Measurements from ENCODE around the gene MAPK10.

The MAPK10 gene

DNA sequence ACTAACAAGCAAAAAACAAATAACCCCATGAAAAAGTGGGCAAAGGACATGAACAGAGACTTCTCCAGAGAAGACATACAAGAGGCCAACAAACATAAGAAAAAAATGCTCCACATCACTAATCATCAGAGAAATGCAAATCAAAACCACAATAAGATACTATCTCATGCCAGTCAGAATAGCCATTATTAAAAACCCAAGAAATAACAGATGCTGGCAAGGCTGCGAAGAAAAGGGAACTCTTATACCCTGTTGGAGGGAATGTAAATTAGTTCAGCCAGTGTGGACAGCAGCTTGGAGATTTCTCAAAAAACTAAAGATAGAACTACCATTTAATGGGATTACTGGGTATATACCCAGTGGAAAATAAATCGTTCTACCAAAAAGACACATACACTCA, 79.6 kb downstream of the MAPK10 start:
- Histone ChIP-seq H3K9ac (ENCODE audit: low read depth, low read length) (no peak overlapping the region), H3K9me3 (ENCODE audit: control insufficient read depth, insufficient read depth, low read length) (no peaks in the 10 kb centered on the region), H3K4me1 (ENCODE audit: control insufficient read depth, insufficient read depth, low read length) (peaks cover 4% of the 10 kb centered on the region; the same call in 1 of the 2 replicates), H3K36me3 (ENCODE audit: control insufficient read depth, insufficient read depth, low read length) (no peaks in the 10 kb centered on the region), H3K27ac (ENCODE audit: low read depth, low read length) (no peak overlapping the region), H3K4me3 (ENCODE audit: low read depth, low read length) (no peak overlapping the region), H3K27me3 (ENCODE audit: control insufficient read depth, insufficient read depth, low read length) (no peaks in the 10 kb centered on the region)

DNA sequence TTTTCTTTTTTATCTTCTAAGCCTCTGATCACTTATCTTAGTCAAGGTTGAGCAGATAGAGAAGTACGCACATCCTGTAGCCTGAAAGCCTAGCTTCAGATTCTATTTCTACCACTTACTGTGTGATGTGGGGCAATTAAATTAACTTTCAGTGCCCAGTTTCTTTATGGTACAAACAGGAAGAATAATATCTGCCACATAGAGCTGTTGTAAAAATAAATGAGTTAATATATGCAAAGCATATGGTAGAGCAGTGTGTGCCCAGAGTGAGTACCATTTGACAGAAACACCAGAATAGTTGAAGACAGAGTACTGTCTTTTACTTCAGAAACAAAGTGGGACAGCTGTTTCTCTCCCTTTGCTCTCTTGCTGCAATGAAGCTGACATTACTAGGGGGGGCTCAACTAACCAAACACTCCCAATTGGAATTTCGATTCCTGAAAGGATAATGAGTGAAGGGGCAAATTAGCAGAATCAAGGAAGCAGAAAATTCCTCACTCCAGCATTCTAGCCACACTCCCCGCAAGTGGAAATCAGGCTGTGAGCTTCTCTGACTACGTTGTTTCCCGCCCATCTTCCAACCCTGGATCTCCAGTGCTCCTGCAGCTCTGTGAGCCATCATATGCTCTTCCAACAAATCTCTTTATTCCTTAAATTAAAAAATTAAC, 80.4 kb downstream of the MAPK10 start:
- Histone ChIP-seq H3K4me1 (ENCODE audit: control insufficient read depth, insufficient read depth, low read length) (peaks cover 4% of the 10 kb centered on the region; the same call in 1 of the 2 replicates), H3K9ac (ENCODE audit: low read depth, low read length) (no peak overlapping the region), H3K4me3 (ENCODE audit: low read depth, low read length) (no peak overlapping the region), H3K27ac (ENCODE audit: low read depth, low read length) (no peak overlapping the region), H3K9me3 (ENCODE audit: control insufficient read depth, insufficient read depth, low read length) (no peaks in the 10 kb centered on the region), H3K27me3 (ENCODE audit: control insufficient read depth, insufficient read depth, low read length) (no peaks in the 10 kb centered on the region), H3K36me3 (ENCODE audit: control insufficient read depth, insufficient read depth, low read length) (no peaks in the 10 kb centered on the region)

DNA sequence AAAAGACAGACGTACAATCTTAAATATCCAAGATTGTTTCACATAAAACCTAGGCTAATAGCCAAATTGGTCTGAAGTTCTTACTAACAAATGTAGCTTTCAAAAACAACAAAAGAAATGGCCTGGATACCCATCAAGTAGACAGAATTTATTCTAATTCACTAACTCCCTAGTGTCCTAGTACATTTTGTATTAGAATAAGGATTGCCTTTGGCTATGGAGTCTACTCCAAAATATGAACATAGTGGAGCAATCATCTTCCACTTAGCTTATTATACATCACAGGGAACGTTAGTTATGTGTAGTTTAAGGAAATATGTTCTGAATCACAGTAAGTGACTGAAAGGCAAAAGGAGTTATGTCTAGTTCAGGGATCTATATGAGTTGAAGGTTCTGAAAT, 81.7 kb downstream of the MAPK10 start:
- Histone ChIP-seq H3K36me3 (ENCODE audit: control insufficient read depth, insufficient read depth, low read length) (no peaks in the 10 kb centered on the region), H3K9me3 (ENCODE audit: control insufficient read depth, insufficient read depth, low read length) (no peaks in the 10 kb centered on the region), H3K27me3 (ENCODE audit: control insufficient read depth, insufficient read depth, low read length) (no peaks in the 10 kb centered on the region), H3K9ac (ENCODE audit: low read depth, low read length) (no peak overlapping the region), H3K4me3 (ENCODE audit: low read depth, low read length) (no peak overlapping the region), H3K4me1 (ENCODE audit: control insufficient read depth, insufficient read depth, low read length) (peaks cover 4% of the 10 kb centered on the region; the same call in 1 of the 2 replicates), H3K27ac (ENCODE audit: low read depth, low read length) (no peak overlapping the region)

DNA sequence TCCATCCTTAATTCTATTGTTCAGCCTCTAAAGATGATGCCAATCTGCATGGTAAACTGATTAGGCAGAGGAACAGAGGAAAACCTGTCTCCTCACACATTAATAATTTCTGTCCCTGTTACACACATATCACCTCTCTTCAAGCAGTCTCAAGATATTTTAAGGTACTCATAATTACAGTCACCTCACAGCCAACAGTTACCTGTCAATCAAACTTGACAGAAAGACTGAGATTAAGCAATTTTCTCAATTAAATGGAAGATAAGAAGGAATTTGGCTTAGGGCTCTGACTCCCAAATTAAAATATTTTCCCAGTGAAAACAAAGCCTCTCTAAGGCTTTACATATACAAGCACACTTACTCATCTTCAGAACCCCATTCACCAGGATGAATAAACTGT, 85.2 kb downstream of the MAPK10 start:
- Histone ChIP-seq H3K9me3 (ENCODE audit: control insufficient read depth, insufficient read depth, low read length) (no peaks in the 10 kb centered on the region), H3K27me3 (ENCODE audit: control insufficient read depth, insufficient read depth, low read length) (no peaks in the 10 kb centered on the region), H3K4me3 (ENCODE audit: low read depth, low read length) (no peak overlapping the region), H3K9ac (ENCODE audit: low read depth, low read length) (no peak overlapping the region), H3K36me3 (ENCODE audit: control insufficient read depth, insufficient read depth, low read length) (no peaks in the 10 kb centered on the region), H3K4me1 (ENCODE audit: control insufficient read depth, insufficient read depth, low read length) (no peaks in the 10 kb centered on the region), H3K27ac (ENCODE audit: low read depth, low read length) (no peak overlapping the region)

DNA sequence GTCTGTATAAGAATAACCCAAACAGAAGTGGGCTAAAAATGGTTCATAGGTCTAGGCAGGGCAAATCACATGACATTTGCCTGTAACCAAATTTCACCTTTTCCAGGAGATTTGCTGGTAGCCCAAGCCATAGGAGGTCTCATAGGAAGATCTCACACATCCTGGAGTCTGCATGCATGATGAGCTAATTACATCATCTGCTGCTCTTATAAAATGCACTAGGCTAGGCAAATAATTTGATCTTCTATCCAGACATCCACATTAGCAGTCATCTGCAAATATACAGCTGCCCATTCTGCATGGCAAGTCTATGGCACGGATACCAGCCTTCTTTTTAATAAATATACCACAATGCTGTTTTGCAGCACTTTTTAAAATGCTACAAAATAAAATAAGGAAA, 87.2 kb downstream of the MAPK10 start:
- Histone ChIP-seq H3K4me1 (ENCODE audit: control insufficient read depth, insufficient read depth, low read length) (no peaks in the 10 kb centered on the region), H3K27me3 (ENCODE audit: control insufficient read depth, insufficient read depth, low read length) (no peaks in the 10 kb centered on the region), H3K27ac (ENCODE audit: low read depth, low read length) (no peak overlapping the region), H3K9ac (ENCODE audit: low read depth, low read length) (no peak overlapping the region), H3K4me3 (ENCODE audit: low read depth, low read length) (no peak overlapping the region), H3K9me3 (ENCODE audit: control insufficient read depth, insufficient read depth, low read length) (no peaks in the 10 kb centered on the region), H3K36me3 (ENCODE audit: control insufficient read depth, insufficient read depth, low read length) (no peaks in the 10 kb centered on the region)

DNA sequence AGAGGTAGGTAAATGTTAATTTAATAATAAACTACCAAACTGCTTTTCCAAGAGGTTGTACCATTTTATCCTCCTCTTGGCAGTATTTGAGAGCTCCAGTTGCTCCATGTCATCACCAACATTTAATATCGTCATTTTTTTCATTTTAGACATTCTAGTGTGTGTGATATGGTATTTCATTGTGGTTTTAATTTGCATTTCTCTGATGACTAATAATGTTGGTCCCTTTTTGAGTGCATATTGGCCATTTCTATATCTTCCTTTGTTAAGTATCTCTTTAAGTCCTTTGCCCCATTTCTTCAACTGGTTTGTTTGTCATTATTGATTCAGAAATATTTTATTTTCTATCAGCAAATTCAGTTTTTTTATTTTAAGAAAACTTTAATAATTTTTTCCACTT, 88.8 kb downstream of the MAPK10 start:
- Histone ChIP-seq H3K9ac (ENCODE audit: low read depth, low read length) (no peak overlapping the region), H3K27ac (ENCODE audit: low read depth, low read length) (no peak overlapping the region), H3K36me3 (ENCODE audit: control insufficient read depth, insufficient read depth, low read length) (no peaks in the 10 kb centered on the region), H3K4me1 (ENCODE audit: control insufficient read depth, insufficient read depth, low read length) (peaks cover 7% of the 10 kb centered on the region), H3K4me3 (ENCODE audit: low read depth, low read length) (no peak overlapping the region), H3K9me3 (ENCODE audit: control insufficient read depth, insufficient read depth, low read length) (no peaks in the 10 kb centered on the region), H3K27me3 (ENCODE audit: control insufficient read depth, insufficient read depth, low read length) (no peaks in the 10 kb centered on the region)

DNA sequence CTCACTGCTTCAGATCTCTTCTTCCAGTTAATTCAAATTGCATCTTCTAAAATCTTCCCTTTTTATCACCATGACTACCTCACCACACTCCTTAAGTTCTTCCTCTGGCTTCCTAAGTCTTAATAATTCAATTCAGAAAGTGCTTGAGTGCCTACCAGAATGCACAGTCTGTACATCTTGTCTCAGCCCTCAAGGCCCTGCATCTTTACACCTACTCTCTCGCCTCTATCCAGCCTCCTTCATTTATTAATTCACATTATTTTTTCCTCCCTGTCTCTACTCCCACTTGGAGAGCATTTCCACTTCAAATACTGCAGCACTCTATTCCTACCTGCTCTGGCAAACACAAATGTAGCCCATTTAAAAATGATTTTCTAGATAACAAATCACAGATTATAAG, 90.5 kb downstream of the MAPK10 start:
- no peak overlapping the region for H3K9ac ChIP-seq (ENCODE audit: low read depth, low read length)
- no peaks in the 10 kb centered on the region for H3K27me3 ChIP-seq (ENCODE audit: control insufficient read depth, insufficient read depth, low read length)
- no peaks in the 10 kb centered on the region for H3K9me3 ChIP-seq (ENCODE audit: control insufficient read depth, insufficient read depth, low read length)
- no peaks in the 10 kb centered on the region for H3K36me3 ChIP-seq (ENCODE audit: control insufficient read depth, insufficient read depth, low read length)
- peaks cover 14% of the 10 kb centered on the region for H3K4me1 ChIP-seq (ENCODE audit: control insufficient read depth, insufficient read depth, low read length)
- H3K27ac ChIP-seq (ENCODE audit: low read depth, low read length): no peak overlapping the region
- no peak overlapping the region for H3K4me3 ChIP-seq (ENCODE audit: low read depth, low read length)

DNA sequence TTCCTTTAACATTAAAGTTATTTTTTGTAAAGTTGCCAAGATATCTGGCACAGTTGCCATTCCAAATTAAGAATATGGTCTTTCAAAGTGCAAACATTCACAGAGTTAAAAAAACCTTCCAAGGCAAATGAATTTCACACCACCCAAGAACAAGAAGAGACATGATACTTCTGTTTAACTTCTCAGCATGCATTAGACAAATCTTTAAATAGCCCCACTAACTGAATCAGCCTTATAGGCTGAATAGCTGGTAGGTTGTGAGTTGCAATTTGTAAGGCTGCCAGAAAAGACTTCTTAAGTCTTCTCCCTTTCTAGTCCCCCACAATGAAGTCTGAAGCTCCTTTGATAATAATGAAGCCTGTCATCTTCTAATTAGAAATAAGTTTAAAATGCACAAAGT, 95.6 kb downstream of the MAPK10 start:
- H3K4me3 ChIP-seq (ENCODE audit: low read depth, low read length): no peak overlapping the region
- H3K9me3 ChIP-seq (ENCODE audit: control insufficient read depth, insufficient read depth, low read length): no peaks in the 10 kb centered on the region
- no peak overlapping the region for H3K9ac ChIP-seq (ENCODE audit: low read depth, low read length)
- H3K27ac ChIP-seq (ENCODE audit: low read depth, low read length): no peak overlapping the region
- H3K4me1 ChIP-seq (ENCODE audit: control insufficient read depth, insufficient read depth, low read length): peaks cover 14% of the 10 kb centered on the region
- no peaks in the 10 kb centered on the region for H3K27me3 ChIP-seq (ENCODE audit: control insufficient read depth, insufficient read depth, low read length)
- no peaks in the 10 kb centered on the region for H3K36me3 ChIP-seq (ENCODE audit: control insufficient read depth, insufficient read depth, low read length)

DNA sequence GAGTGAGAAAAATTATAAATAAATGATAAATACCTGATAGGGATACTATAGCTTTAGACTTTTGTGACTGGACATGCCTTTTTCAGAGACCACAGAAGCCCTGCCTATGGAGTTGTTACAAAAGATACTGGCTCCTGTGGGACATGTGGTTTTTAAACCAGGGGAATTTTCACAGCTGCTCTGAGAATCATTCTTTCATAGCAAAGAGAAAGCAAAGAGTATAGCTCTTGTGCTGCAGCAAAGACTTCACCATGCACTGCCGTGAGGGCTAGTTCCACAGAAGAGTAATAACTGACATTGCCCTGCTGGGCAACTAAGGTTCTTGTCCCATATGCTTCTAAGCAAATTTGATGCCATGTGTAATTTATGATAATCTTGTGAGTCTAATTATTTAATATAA, 98.2 kb downstream of the MAPK10 start:
- Histone ChIP-seq H3K9me3 (ENCODE audit: control insufficient read depth, insufficient read depth, low read length) (no peaks in the 10 kb centered on the region), H3K4me1 (ENCODE audit: control insufficient read depth, insufficient read depth, low read length) (peaks cover 9% of the 10 kb centered on the region), H3K9ac (ENCODE audit: low read depth, low read length) (no peak overlapping the region), H3K4me3 (ENCODE audit: low read depth, low read length) (no peak overlapping the region), H3K27me3 (ENCODE audit: control insufficient read depth, insufficient read depth, low read length) (no peaks in the 10 kb centered on the region), H3K27ac (ENCODE audit: low read depth, low read length) (no peak overlapping the region), H3K36me3 (ENCODE audit: control insufficient read depth, insufficient read depth, low read length) (no peaks in the 10 kb centered on the region)

DNA sequence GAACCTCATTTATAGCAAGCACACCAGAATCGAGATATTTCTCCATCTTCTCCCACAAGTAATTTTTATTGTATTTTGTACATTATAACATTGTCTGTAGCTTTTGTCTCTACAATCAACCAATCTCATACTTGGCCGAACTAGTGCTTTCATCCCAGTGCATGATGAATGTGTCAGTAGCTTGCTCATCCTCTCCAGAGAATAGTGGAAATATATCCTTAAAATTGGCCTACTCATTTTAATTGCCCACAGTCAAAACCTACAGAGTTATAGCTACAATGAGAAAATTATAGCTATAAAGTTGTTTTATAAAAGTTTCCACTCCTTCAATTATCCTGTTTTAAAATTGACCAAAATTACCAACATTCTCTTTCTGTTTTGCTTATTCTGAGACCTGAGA, 103.8 kb downstream of the MAPK10 start:
- Histone ChIP-seq H3K9me3 (ENCODE audit: control insufficient read depth, insufficient read depth, low read length) (no peaks in the 10 kb centered on the region), H3K9ac (ENCODE audit: low read depth, low read length) (no peak overlapping the region), H3K4me1 (ENCODE audit: control insufficient read depth, insufficient read depth, low read length) (no peaks in the 10 kb centered on the region), H3K27ac (ENCODE audit: low read depth, low read length) (no peak overlapping the region), H3K27me3 (ENCODE audit: control insufficient read depth, insufficient read depth, low read length) (no peaks in the 10 kb centered on the region), H3K4me3 (ENCODE audit: low read depth, low read length) (no peak overlapping the region), H3K36me3 (ENCODE audit: control insufficient read depth, insufficient read depth, low read length) (no peaks in the 10 kb centered on the region)

DNA sequence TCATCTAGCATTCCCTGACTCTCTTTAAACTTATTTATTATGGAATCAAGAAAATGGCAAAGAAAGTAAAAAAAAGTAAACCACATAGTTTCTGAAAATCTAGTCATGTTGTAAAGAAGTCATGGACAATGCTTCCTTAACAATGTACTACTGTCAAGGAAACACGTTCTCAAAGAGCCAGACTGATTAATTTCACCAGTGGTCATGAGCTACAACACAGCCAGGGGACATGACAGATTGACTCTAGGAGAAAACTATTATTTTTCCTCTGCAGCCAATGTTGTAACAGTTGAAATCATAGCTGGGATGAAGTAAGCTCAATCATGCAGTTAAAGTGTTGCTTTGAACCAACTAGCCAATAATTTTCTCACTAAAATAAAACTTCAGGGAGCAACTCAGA, 109.2 kb downstream of the MAPK10 start:
- H3K9me3 ChIP-seq (ENCODE audit: control insufficient read depth, insufficient read depth, low read length): no peaks in the 10 kb centered on the region
- no peaks in the 10 kb centered on the region for H3K36me3 ChIP-seq (ENCODE audit: control insufficient read depth, insufficient read depth, low read length)
- no peaks in the 10 kb centered on the region for H3K4me1 ChIP-seq (ENCODE audit: control insufficient read depth, insufficient read depth, low read length)
- H3K4me3 ChIP-seq (ENCODE audit: low read depth, low read length): no peak overlapping the region
- H3K27me3 ChIP-seq (ENCODE audit: control insufficient read depth, insufficient read depth, low read length): no peaks in the 10 kb centered on the region
- no peak overlapping the region for H3K27ac ChIP-seq (ENCODE audit: low read depth, low read length)
- no peak overlapping the region for H3K9ac ChIP-seq (ENCODE audit: low read depth, low read length)

DNA sequence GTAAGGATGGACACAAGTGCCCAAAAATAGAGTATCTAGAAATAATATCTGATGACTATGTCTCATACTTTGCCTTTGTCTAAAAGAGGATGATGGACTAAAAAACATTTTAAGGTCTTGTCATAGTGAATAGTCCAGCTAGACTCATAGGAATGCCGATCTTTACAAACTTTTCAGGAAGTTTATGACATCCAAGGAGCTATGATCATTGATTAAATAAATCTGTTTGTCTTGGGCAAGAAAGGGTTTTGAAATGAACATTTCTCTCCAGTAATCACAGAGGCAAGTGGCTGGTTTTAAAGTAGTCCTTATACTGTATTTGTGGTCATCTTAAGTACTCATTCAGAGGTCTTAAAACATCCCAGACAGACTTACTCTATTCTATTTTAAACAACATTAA, 109.8 kb downstream of the MAPK10 start:
- H3K4me3 ChIP-seq (ENCODE audit: low read depth, low read length): no peak overlapping the region
- H3K9me3 ChIP-seq (ENCODE audit: control insufficient read depth, insufficient read depth, low read length): no peaks in the 10 kb centered on the region
- H3K4me1 ChIP-seq (ENCODE audit: control insufficient read depth, insufficient read depth, low read length): no peaks in the 10 kb centered on the region
- H3K27ac ChIP-seq (ENCODE audit: low read depth, low read length): no peak overlapping the region
- no peak overlapping the region for H3K9ac ChIP-seq (ENCODE audit: low read depth, low read length)
- H3K27me3 ChIP-seq (ENCODE audit: control insufficient read depth, insufficient read depth, low read length): no peaks in the 10 kb centered on the region
- no peaks in the 10 kb centered on the region for H3K36me3 ChIP-seq (ENCODE audit: control insufficient read depth, insufficient read depth, low read length)

Data from HUES48 (cell line).